ENCODE results near the gene SSRP1. TPM values are rescaled to one million over a fixed set of nuclear protein-coding genes. Genes with fewer than 3 reads are reported as not detected.

Gene SSRP1
- total and polyA plus RNA-seq, 2 of the 4 experiments (the other 2 are of a cell fraction): 106 to 146 TPM

DNA sequence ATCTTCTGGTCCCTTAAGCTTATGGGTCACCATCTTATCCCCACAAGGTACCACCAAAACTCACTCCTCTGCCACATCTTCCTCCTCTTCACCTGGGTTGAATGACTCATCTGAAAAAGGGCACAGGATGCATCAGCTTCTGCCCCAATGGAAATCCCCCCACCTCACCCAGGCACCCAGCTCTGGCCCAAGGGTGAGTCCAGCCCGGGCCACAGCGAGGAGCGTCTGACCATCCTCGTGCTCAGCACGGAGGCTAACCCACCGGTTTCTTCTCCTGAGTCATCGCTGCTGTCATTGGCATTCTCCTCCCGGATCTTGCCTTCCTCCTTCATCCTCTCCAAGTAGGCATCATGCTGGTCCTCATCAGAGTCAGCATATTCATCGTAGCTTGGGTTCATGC, 5.7 kb downstream of the SSRP1 start:
- in situ Hi-C loops (cut with MboI; ENCODE audit: low sequenced_read_pairs): no loop called here
- 83% methylated on average over 5 of the region's 9 CpGs; no CpG with 5 or more reads in 1 of the 2 experiments for WGBS, 2 experiments (ENCODE audit: extremely low coverage in 2 of 2, insufficient read length in 1 of 2)
- Histone ChIP-seq H2AK9ac (replicated peaks; ENCODE audit: low read depth, low read length, poor library complexity) (no peak overlapping the region), H2BK120ac (ENCODE audit: low read depth, low read length) (no peak overlapping the region), H2BK15ac (ENCODE audit: low read depth, low read length) (no peak overlapping the region), H4K5ac (ENCODE audit: low read depth, low read length) (no peak overlapping the region), H4K91ac (ENCODE audit: insufficient read depth, low read depth, low read length) (no peak overlapping the region), H3K23ac (ENCODE audit: low read depth, low read length) (no peak overlapping the region), H3K9me1 (ENCODE audit: insufficient read depth, low read length) (peaks cover 12% of the 10 kb centered on the region), H4K8ac (ENCODE audit: low read depth in 2 of 2, low read length in 2 of 2) (no peak overlapping the region), H3K27ac (ENCODE audit: insufficient read depth, low read length) (no peak overlapping the region), H3K14ac (replicated peaks; ENCODE audit: low read depth, low read length) (no peak overlapping the region), H3K4me1 (ENCODE audit: control insufficient read depth, insufficient read depth, low read length) (peaks cover 12% of the 10 kb centered on the region), H3K79me1 (ENCODE audit: low read depth in 1 of 2, low read length in 2 of 2) (peaks cover 39 to 66% of the 10 kb centered on the region in 2 experiments), H2BK5ac (ENCODE audit: low read depth, low read length, poor library complexity, severe bottlenecking) (no peak overlapping the region), H3K4me2 (ENCODE audit: low read depth, low read length) (no peak overlapping the region), H2AK5ac (ENCODE audit: low read depth, low read length) (no peak overlapping the region), H3K4me3 (ENCODE audit: insufficient read depth, low read depth, low read length) (no peak overlapping the region), H3K36me3 (ENCODE audit: control insufficient read depth, insufficient read depth, low read length) (peaks cover 66% of the 10 kb centered on the region), H3K9ac (ENCODE audit: low read depth, low read length) (no peak overlapping the region), H3K27me3 (ENCODE audit: control insufficient read depth, insufficient read depth, low read length) (no peaks in the 10 kb centered on the region), H2AFZ (replicated peaks; ENCODE audit: low read length, poor library complexity) (no peak overlapping the region), H4K20me1 (ENCODE audit: insufficient read depth, low read length) (0 out of 2 replicates have a peak, but pooled peaks cover 3% of the 10 kb centered on the region), H3K56ac (ENCODE audit: extremely low read depth, insufficient read depth, low read length) (no peak overlapping the region), H3K4ac (ENCODE audit: low read depth, low read length) (no peak overlapping the region), H2BK20ac (ENCODE audit: low read depth, low read length) (no peak overlapping the region), H3K9me3 (ENCODE audit: control insufficient read depth, insufficient read depth, low read length) (no peaks in the 10 kb centered on the region), H3K18ac (ENCODE audit: low read depth, low read length) (no peak overlapping the region)
- intact Hi-C loops (cut with micrococcal nuclease): no loop called here
- ATAC-seq (ENCODE audit: low read depth): no peak
- POLR2A ChIA-PET (ENCODE audit: unreplicated experiment): no interaction called here
- DNase-seq: no peak
- dilution Hi-C loops (cut with HindIII; ENCODE audit: low sequenced_read_pairs, unreplicated experiment): no loop called here
- BruUV-seq (replicated peaks): no TSS peak
- TF ChIP-seq MXI1 (IDR thresholded peaks at IDR 0.05; ENCODE audit: borderline replicate concordance, low read depth, low read length) (no peak), RFX5 (IDR thresholded peaks at IDR 0.05; ENCODE audit: low read depth, low read length) (no peak), BHLHE40 (IDR thresholded peaks at IDR 0.05; ENCODE audit: low read depth, low read length) (no peak)
- CTCF ChIA-PET: no interaction called here
